ENCODE results near the gene GET4.
"Not testable (repeated sequence)": the region's sequence is repeated elsewhere in the genome, so short reads cannot be mapped to it uniquely, and the experiment has no call there.

GET4 gene

GRCh38 chr7:920351-921070, 44.2 kb downstream of the GET4 start:
- no peak overlapping the region for H3K4me3 ChIP-seq (ENCODE audit: low read length)
- no peak for TF ChIP-seq ZNF274 (IDR thresholded peaks at IDR 0.05; ENCODE audit: low read depth, low read length)

GRCh38 chr7:921071-921461, 44.7 kb downstream of the GET4 start:
- H3K4me3 ChIP-seq (ENCODE audit: low read length): no peak overlapping the region
- TF ChIP-seq ZNF274 (IDR thresholded peaks at IDR 0.05; ENCODE audit: low read depth, low read length): no peak

- no peak for TF ChIP-seq ZNF274 (IDR thresholded peaks at IDR 0.05; ENCODE audit: low read depth, low read length)
Observed at GRCh38 chr7:921581-922333, 45.4 kb downstream of the GET4 start.

GRCh38 chr7:922334-923107, 46.2 kb downstream of the GET4 start:
- H3K4me3 ChIP-seq (ENCODE audit: low read length): peak overlapping the region; percentile 15; the same call in 1 of the 2 replicates
- no peak for TF ChIP-seq ZNF274 (IDR thresholded peaks at IDR 0.05; ENCODE audit: low read depth, low read length)

More at GRCh38 chr7:921581-922333, 45.4 kb downstream of the GET4 start:
- no peak overlapping the region for H3K4me3 ChIP-seq (ENCODE audit: low read length)

- H3K4me3 ChIP-seq (ENCODE audit: low read length): peak overlapping the region; percentile 45; the same call in 1 of the 2 replicates
Observed at GRCh38 chr7:923108-924041, 47.0 kb downstream of the GET4 start.

GRCh38 chr7:924042-924441, 47.7 kb downstream of the GET4 start:
- H3K4me3 ChIP-seq (ENCODE audit: low read length): not testable (repeated sequence)

More at GRCh38 chr7:923108-924041, 47.0 kb downstream of the GET4 start:
- no peak for TF ChIP-seq ZNF274 (IDR thresholded peaks at IDR 0.05; ENCODE audit: low read depth, low read length)

- no peak for TF ChIP-seq ZNF274 (IDR thresholded peaks at IDR 0.05; ENCODE audit: low read depth, low read length)
- no peak overlapping the region; the same call in 1 of the 2 replicates for H3K4me3 ChIP-seq (ENCODE audit: low read length)
Observed at GRCh38 chr7:924541-925231, 48.3 kb downstream of the GET4 start.

GRCh38 chr7:925601-926000, 49.2 kb downstream of the GET4 start:
- no peak for TF ChIP-seq ZNF274 (IDR thresholded peaks at IDR 0.05; ENCODE audit: low read depth, low read length)
- no peak overlapping the region for H3K4me3 ChIP-seq (ENCODE audit: low read length)

- H3K4me3 ChIP-seq (ENCODE audit: low read length): no peak overlapping the region
- TF ChIP-seq ZNF274 (IDR thresholded peaks at IDR 0.05; ENCODE audit: low read depth, low read length): no peak
Observed at GRCh38 chr7:926061-927030, 50.0 kb downstream of the GET4 start.

- TF ChIP-seq ZNF274 (IDR thresholded peaks at IDR 0.05; ENCODE audit: low read depth, low read length): no peak
- H3K4me3 ChIP-seq (ENCODE audit: low read length): no peak overlapping the region
Observed at GRCh38 chr7:927031-927671, 50.8 kb downstream of the GET4 start.

GRCh38 chr7:929311-929711, 53.0 kb downstream of the GET4 start:
- no peak overlapping the region for H3K4me3 ChIP-seq (ENCODE audit: low read length)
- TF ChIP-seq ZNF274 (IDR thresholded peaks at IDR 0.05; ENCODE audit: low read depth, low read length): no peak
